Osteocyte (in vitro differentiated cells): ENCODE data around the gene CSGALNACT2. TPM values are rescaled to one million over a fixed set of nuclear protein-coding genes. Genes with fewer than 3 reads are reported as not detected.

Experiments used
- DNase-seq: peaks from one replicate; pipeline ENCODE4 v3.0.0; 2021; ENCODE audit warnings: mixed read lengths; ENCODE audit not compliant: unreplicated experiment; ENCODE audit errors: extremely low spot score
- H3K27ac Mint-ChIP-seq: one replicate; pipeline ENCODE4 v1.8.0; 2021; ENCODE audit warnings: mild to moderate bottlenecking, mixed read lengths; ENCODE audit not compliant: unreplicated experiment
- H3K27me3 Mint-ChIP-seq: one replicate; pipeline ENCODE4 v1.8.0; 2021; ENCODE audit warnings: mixed read lengths; ENCODE audit not compliant: unreplicated experiment
- H3K36me3 Mint-ChIP-seq: one replicate; pipeline ENCODE4 v1.8.0; 2021; ENCODE audit warnings: mixed read lengths; ENCODE audit not compliant: unreplicated experiment
- H3K4me1 Mint-ChIP-seq: one replicate; pipeline ENCODE4 v1.8.0; 2021; ENCODE audit warnings: mixed read lengths; ENCODE audit not compliant: unreplicated experiment
- H3K4me3 Mint-ChIP-seq: one replicate; pipeline ENCODE4 v1.8.0; 2021; ENCODE audit warnings: mild to moderate bottlenecking, moderate library complexity, mixed read lengths; ENCODE audit not compliant: unreplicated experiment
- H3K9me3 Mint-ChIP-seq: one replicate; pipeline ENCODE4 v1.8.0; 2021; ENCODE audit warnings: mixed read lengths; ENCODE audit not compliant: unreplicated experiment
- CTCF ChIP-seq: fragments of 200-600 bp; sonication (generic); IDR thresholded peaks from 2 replicates; pipeline ENCODE4 v1.5.0; 2021; ENCODE audit warnings: antibody characterized with exemption, mild to moderate bottlenecking, moderate library complexity
- total RNA-seq: library from RNA; stranded (reverse); gene quantifications from 2 replicates; pipeline ENCODE4 v1.2.1, GENCODE V29; 2021

Gene CSGALNACT2
- total RNA-seq, 1 donor from 2014 or later = 36.6 TPM

GRCh38 chr10:43197834-43198681 lies 59.8 kb downstream of the CSGALNACT2 start:
- H3K27ac Mint-ChIP-seq = no peak overlapping the region
- peaks cover 6% of the 10 kb centered on the region for H3K4me1 Mint-ChIP-seq
- H3K4me3 Mint-ChIP-seq = no peak overlapping the region
- peak; percentile 13 for TF ChIP-seq CTCF
- H3K27me3 Mint-ChIP-seq = no peaks in the 10 kb centered on the region
- no peaks in the 10 kb centered on the region for H3K36me3 Mint-ChIP-seq
- DNase-seq = no peak
- no peaks in the 10 kb centered on the region for H3K9me3 Mint-ChIP-seq

GRCh38 chr10:43198682-43199005 lies 60.4 kb downstream of the CSGALNACT2 start:
- DNase-seq = no peak
- no peak for TF ChIP-seq CTCF
- Mint-ChIP-seq H3K4me1 (peaks cover 6% of the 10 kb centered on the region), H3K9me3 (no peaks in the 10 kb centered on the region), H3K4me3 (no peak overlapping the region), H3K36me3 (no peaks in the 10 kb centered on the region), H3K27me3 (no peaks in the 10 kb centered on the region), H3K27ac (no peak overlapping the region)

GRCh38 chr10:43199088-43199683 lies 60.9 kb downstream of the CSGALNACT2 start:
- Mint-ChIP-seq H3K4me3 (no peak overlapping the region), H3K27me3 (no peaks in the 10 kb centered on the region), H3K27ac (no peak overlapping the region), H3K36me3 (no peaks in the 10 kb centered on the region), H3K4me1 (peaks cover 6% of the 10 kb centered on the region), H3K9me3 (no peaks in the 10 kb centered on the region)
- no peak for DNase-seq
- no peak for TF ChIP-seq CTCF

GRCh38 chr10:43199684-43200537 lies 61.7 kb downstream of the CSGALNACT2 start:
- H3K36me3 Mint-ChIP-seq = no peaks in the 10 kb centered on the region
- H3K4me1 Mint-ChIP-seq = peaks cover 3% of the 10 kb centered on the region

More at GRCh38 chr10:43199684-43200537, 61.7 kb downstream of the CSGALNACT2 start:
- Mint-ChIP-seq H3K4me3 (no peak overlapping the region), H3K9me3 (no peaks in the 10 kb centered on the region), H3K27me3 (no peaks in the 10 kb centered on the region), H3K27ac (no peak overlapping the region)
- no peak for TF ChIP-seq CTCF
- DNase-seq = no peak
